HG03139 (cell line): ENCODE data around the gene TRMT2A.

Experiments
- ATAC-seq: cut with Tn5 transposase; IDR thresholded peaks from one replicate; pipeline ENCODE4 v1.9.1; 2021; ENCODE audit not compliant: unreplicated experiment

TRMT2A gene

GRCh38 chr22:20149257-20150250 is 32.5 kb upstream of the TRMT2A start:
- no peak for ATAC-seq

DNA sequence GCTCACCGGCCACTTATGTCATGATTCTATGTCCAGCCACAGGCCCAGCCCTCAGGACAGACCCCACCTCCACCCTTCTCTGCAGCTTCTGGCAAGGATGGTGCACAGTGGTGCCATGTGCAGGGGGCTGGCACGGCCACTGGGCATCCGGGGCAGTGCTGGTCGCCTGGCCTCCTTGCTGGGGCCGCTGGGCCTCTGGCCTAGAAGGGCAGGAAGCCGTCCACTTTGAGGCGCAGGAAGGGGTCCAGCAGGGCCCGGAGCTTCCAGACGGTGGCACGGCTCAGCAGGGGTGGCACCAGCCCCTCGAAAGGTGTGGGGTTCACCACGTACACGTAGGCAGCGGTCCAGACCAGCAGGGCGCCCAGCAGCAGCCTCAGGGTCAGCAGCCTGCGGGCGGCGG is 31.4 kb upstream of the TRMT2A start:
- no peak for ATAC-seq

- no peak for ATAC-seq
Measured at GRCh38 chr22:20147237-20147988, 30.4 kb upstream of the TRMT2A start.

- no peak for ATAC-seq
Measured at GRCh38 chr22:20146777-20147176, 29.8 kb upstream of the TRMT2A start.

GRCh38 chr22:20145832-20146223 is 28.8 kb upstream of the TRMT2A start:
- no peak for ATAC-seq

DNA sequence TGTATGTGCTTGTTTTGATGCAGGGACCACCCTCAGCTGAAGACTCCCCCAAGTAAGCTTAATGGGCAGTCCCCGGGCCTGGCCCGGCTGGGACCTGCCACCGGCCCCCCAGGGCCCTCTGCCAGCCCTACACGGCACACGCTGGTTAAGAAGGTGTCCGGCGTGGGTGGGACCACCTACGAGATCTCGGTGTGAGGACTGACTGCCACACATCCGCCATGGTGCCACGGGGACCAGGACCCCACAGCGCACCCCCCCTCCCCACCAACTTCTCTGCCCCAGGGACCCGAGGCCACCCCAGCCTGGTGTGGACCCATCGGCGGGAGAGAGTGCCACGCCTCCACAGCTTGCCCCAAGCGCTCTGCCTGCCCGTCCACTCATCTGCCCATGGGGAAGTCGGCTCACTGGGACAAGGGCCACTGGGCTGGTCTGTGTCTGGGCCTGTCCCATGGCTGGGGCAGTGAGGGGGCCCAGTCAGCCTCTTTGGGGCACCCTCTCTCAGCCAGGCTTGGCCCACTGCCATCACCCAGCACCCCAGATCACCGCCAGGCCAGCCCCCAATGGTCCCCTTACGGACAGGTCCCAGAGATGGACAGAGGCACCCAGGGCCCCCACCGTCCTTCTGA is 28.3 kb upstream of the TRMT2A start:
- ATAC-seq = no peak

DNA sequence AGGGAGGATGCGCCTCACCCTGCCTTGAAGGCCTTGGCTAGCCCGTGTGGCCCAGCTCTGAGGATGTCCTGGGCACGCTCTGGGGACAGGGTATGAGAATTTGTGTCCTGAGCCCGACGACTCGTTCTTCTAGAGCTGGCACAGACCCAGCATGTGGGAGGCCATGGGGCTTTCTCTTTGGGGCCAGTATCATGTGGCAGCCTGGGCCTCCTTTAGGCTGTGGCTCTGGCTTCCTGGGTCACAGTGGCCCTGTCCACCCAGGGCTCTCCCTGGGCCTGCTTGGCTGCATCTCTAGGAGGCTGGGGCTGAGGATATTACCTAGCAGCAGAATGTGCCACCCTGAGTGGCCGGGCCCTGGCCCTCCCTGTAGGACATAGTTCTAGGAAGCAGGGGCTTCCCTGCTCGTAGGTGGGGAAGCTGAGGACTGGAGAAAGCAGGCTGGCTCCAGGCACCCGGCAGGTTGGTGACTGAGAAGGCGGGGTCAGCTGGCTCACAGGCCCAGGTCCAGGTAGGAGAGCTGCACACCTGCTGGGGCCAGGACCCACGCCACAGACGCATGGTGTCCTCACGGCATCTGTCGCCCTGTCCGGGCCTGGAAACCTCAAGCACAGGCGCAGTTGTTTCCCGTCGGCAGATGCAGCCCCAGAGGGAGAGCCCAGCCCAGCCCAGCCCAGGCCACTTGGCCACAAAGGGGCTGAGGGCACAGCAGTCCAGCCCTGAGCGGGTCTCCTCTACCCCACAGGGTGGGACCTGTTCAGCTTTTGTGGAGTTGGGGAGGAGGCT is 27.0 kb upstream of the TRMT2A start:
- no peak for ATAC-seq

- no peak for ATAC-seq
Measured at GRCh38 chr22:20142711-20143621, 25.9 kb upstream of the TRMT2A start.

- ATAC-seq = no peak
Measured at GRCh38 chr22:20141186-20142077, 24.4 kb upstream of the TRMT2A start.

- ATAC-seq = no peak
Measured at GRCh38 chr22:20140521-20140964, 23.5 kb upstream of the TRMT2A start.

- no peak for ATAC-seq
Measured at GRCh38 chr22:20140107-20140445, 23.1 kb upstream of the TRMT2A start.

- ATAC-seq = no peak
Measured at GRCh38 chr22:20139391-20140106, 22.5 kb upstream of the TRMT2A start.

DNA sequence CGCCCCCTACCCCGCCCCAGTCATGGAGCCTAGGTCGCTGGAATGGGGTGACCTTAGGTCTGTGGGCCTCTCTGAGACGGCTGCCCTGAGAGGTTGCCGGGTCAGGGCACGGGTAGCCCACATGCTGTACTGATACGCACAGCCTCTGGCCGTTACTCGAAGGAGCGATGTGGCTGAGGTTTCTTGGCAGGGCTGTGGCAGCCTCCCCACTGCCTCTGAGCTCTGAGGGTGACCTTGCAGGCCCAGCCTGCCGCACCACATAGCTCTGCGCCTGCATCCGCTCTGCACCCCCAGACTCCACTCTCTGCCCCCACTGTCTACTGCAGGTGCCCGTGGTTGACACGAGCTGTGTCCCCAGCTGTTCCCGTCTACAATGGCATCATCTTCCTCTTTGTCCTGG is 21.8 kb upstream of the TRMT2A start:
- no peak for ATAC-seq

GRCh38 chr22:20138417-20138738 is 21.4 kb upstream of the TRMT2A start:
- no peak for ATAC-seq

GRCh38 chr22:20137671-20138416 is 20.8 kb upstream of the TRMT2A start:
- no peak for ATAC-seq

DNA sequence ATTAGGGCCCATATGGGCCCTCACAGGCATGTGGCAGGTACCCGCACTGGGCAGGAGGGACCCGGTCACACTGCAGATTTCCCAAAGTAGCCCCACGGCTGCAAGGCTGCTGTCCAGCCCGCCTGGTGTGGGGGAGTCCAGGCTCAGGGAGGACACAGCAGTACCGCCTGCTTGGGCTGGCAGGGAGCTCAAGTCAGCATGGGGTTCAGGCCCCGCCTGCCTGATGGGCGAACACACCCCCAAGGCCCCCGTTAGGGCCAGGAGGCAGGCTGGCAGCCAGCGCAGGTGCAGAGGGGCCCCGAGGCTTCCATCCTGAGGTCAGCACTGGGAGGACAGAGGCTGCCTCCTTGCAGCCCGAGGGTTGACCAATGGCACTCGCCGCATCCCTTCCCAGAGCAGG is 20.1 kb upstream of the TRMT2A start:
- no peak for ATAC-seq

GRCh38 chr22:20136603-20136873 is 19.5 kb upstream of the TRMT2A start:
- ATAC-seq = no peak
